GM23338 (cell line): ENCODE data around the gene CDC42BPA. TPM values are rescaled to one million over a fixed set of nuclear protein-coding genes. Genes with fewer than 3 reads are reported as not detected.

Source experiments
- ATAC-seq: fragments of 200-7000 bp; cut with Tn5 transposase; 3 replicates; pipeline ENCODE4 v1.9.1; 2020
- DNase-seq: peaks from one replicate; pipeline ENCODE4 v3.0.0-alpha.2; 2015; ENCODE audit warnings: low spot score
- H2AFZ ChIP-seq: fragments of 200-600 bp; sonication (generic); 2 replicates; pipeline ENCODE4 v1.8.0; 2016; ENCODE audit warnings: antibody characterized with exemption, mild to moderate bottlenecking, moderate library complexity
- H3F3A ChIP-seq: fragments of 200-600 bp; sonication (generic); replicated peaks from 2 replicates; pipeline ENCODE4 v1.8.0; 2017; ENCODE audit warnings: antibody characterized with exemption, mixed run types, low read depth
- H3K27ac ChIP-seq: fragments of 200-600 bp; sonication (generic); 2 replicates; pipeline ENCODE4 v1.6.1; 2016; ENCODE audit warnings: low read depth
- H3K27me3 ChIP-seq: fragments of 200-600 bp; sonication (generic); 2 replicates; pipeline ENCODE4 v1.8.0; 2016; ENCODE audit warnings: mild to moderate bottlenecking, mixed run types, moderate library complexity; ENCODE audit not compliant: insufficient read depth
- H3K36me3 ChIP-seq: fragments of 200-600 bp; sonication (generic); 2 replicates; pipeline ENCODE4 v1.8.0; 2016; ENCODE audit warnings: mild to moderate bottlenecking; ENCODE audit not compliant: insufficient read depth
- H3K4me1 ChIP-seq: fragments of 200-600 bp; sonication (generic); 2 replicates; pipeline ENCODE4 v1.8.0; 2016; ENCODE audit warnings: mild to moderate bottlenecking, moderate library complexity; ENCODE audit not compliant: insufficient read depth
- H3K4me2 ChIP-seq: fragments of 200-600 bp; sonication (generic); 2 replicates; pipeline ENCODE4 v1.7.1; 2017; ENCODE audit warnings: mixed run types
- H3K4me3 ChIP-seq: fragments of 200-600 bp; sonication (generic); 2 replicates; pipeline ENCODE4 v1.6.1; 2016; ENCODE audit warnings: mixed run types
- H3K79me2 ChIP-seq: fragments of 200-600 bp; sonication (generic); replicated peaks from 2 replicates; pipeline ENCODE4 v1.8.0; 2017; ENCODE audit warnings: mild to moderate bottlenecking; ENCODE audit not compliant: insufficient read depth
- H3K9me2 ChIP-seq: fragments of 200-600 bp; sonication (generic); 2 replicates; pipeline ENCODE4 v1.8.0; 2017; ENCODE audit not compliant: insufficient read depth
- H4K20me1 ChIP-seq: fragments of 200-600 bp; sonication (generic); replicated peaks from 2 replicates; pipeline ENCODE4 v1.8.0; 2017; ENCODE audit warnings: mild to moderate bottlenecking; ENCODE audit not compliant: insufficient read depth
- H3K27ac Mint-ChIP-seq: 2 replicates; pipeline ENCODE4 v1.8.0; 2020; ENCODE audit warnings: inconsistent platforms, mild to moderate bottlenecking, moderate library complexity, mixed read lengths
- H3K27me3 Mint-ChIP-seq: 3 replicates; pipeline ENCODE4 v1.8.0; 2022; ENCODE audit warnings: low read depth, mild to moderate bottlenecking, moderate library complexity, mixed read lengths, inconsistent platforms; ENCODE audit not compliant: insufficient read depth, poor library complexity
- H3K36me3 Mint-ChIP-seq: 3 replicates; pipeline ENCODE4 v1.8.0; 2021; ENCODE audit warnings: low read depth, mild to moderate bottlenecking, inconsistent platforms, moderate library complexity, mixed read lengths
- H3K4me1 Mint-ChIP-seq: 3 replicates; pipeline ENCODE4 v1.8.0; 2020; ENCODE audit warnings: mild to moderate bottlenecking, inconsistent platforms, mixed read lengths
- H3K4me3 Mint-ChIP-seq: 3 replicates; pipeline ENCODE4 v1.8.0; 2021; ENCODE audit warnings: moderate library complexity, mild to moderate bottlenecking, inconsistent platforms, mixed read lengths
- H3K9me3 Mint-ChIP-seq: 3 replicates; pipeline ENCODE4 v1.8.0; 2020; ENCODE audit warnings: moderate library complexity, mild to moderate bottlenecking, inconsistent platforms, mixed read lengths
- CREB1 ChIP-seq: fragments of 250-450 bp; sonication (Bioruptor Pico); IDR thresholded peaks from 2 replicates; pipeline ENCODE4 v1.5.0; 2020; ENCODE audit warnings: low read depth, mild to moderate bottlenecking, moderate library complexity
- ETS1 ChIP-seq: IDR thresholded peaks from 2 replicates; pipeline ENCODE4 v1.6.1; 2016; ENCODE audit warnings: antibody characterized with exemption
- EZH2 ChIP-seq: fragments of 200-600 bp; sonication (generic); IDR thresholded peaks from one replicate; pipeline ENCODE4 v1.8.0; 2017; ENCODE audit warnings: antibody characterized with exemption, mild to moderate bottlenecking, low read depth; ENCODE audit not compliant: unreplicated experiment
- EZH2phosphoT487 ChIP-seq: fragments of 200-600 bp; sonication (generic); IDR thresholded peaks from one replicate; pipeline ENCODE4 v1.8.1; 2018; ENCODE audit warnings: antibody characterized with exemption; ENCODE audit not compliant: unreplicated experiment
- JUNB ChIP-seq: IDR thresholded peaks from one replicate; pipeline ENCODE4 v1.6.1; 2016; ENCODE audit warnings: antibody characterized with exemption; ENCODE audit not compliant: unreplicated experiment
- NANOG ChIP-seq: IDR thresholded peaks from 2 replicates; pipeline ENCODE4 v1.6.1; 2016; ENCODE audit warnings: antibody characterized with exemption, borderline replicate concordance
- POLR2AphosphoS5 ChIP-seq: IDR thresholded peaks from 2 replicates; pipeline ENCODE4 v1.6.1; 2016; ENCODE audit warnings: antibody characterized with exemption, low read depth
- REST ChIP-seq: IDR thresholded peaks from one replicate; pipeline ENCODE4 v1.6.1; 2018; ENCODE audit warnings: antibody characterized with exemption; ENCODE audit not compliant: unreplicated experiment
- STAT1 ChIP-seq: IDR thresholded peaks from one replicate; pipeline ENCODE4 v1.6.1; 2016; ENCODE audit warnings: antibody characterized with exemption; ENCODE audit not compliant: unreplicated experiment
- ZNF114 ChIP-seq: fragments of 250-450 bp; sonication (Bioruptor Pico); IDR thresholded peaks from 2 replicates; pipeline ENCODE4 v1.5.0; 2020; ENCODE audit warnings: mild to moderate bottlenecking, moderate library complexity
- ZNF331 ChIP-seq: fragments of 250-450 bp; sonication (Bioruptor Pico); IDR thresholded peaks from 2 replicates; pipeline ENCODE4 v1.5.0; 2020; ENCODE audit warnings: low read depth, mild to moderate bottlenecking, moderate library complexity
- polyA plus RNA-seq: library from polyadenylated mRNA; unstranded; fragments of >200 nt; fragmentation: Nextera tagmentation; extraction: Ambion mirVana; gene quantifications from 2 replicates; pipeline ENCODE4 v1.2.1, GENCODE V29; 2016
- total RNA-seq: library from RNA; depleted of rRNA; stranded (reverse); fragments of >200 nt; shearing (Covaris generic); gene quantifications from 2 replicates; pipeline ENCODE4 v1.2.3, GENCODE V29; 2014
- TF ChIP-seq, protein P1 (sequence below), 2 experiments: fragments of 200-600 bp in 1 of 2; sonication (generic) in 1 of 2; conservative IDR thresholded peaks; 2 replicates each; pipeline versions ENCODE4 v1.5.1 to v1.6.1; 2016 to 2017; ENCODE audit warnings: antibody characterized with exemption in 2 of 2, low read depth in 2 of 2, mild to moderate bottlenecking in 2 of 2, moderate library complexity in 1 of 2
- TF ChIP-seq, protein P2 (sequence below): fragments of 250-450 bp; sonication (Bioruptor Pico); IDR thresholded peaks from 2 replicates; pipeline ENCODE4 v1.5.0; 2020; ENCODE audit warnings: mild to moderate bottlenecking, moderate library complexity

Gene CDC42BPA
- total and polyA plus RNA-seq, 2 experiments from 2014 or later = 17.7 to 40.1 TPM

- Mint-ChIP-seq H3K36me3 (peaks cover 5% of the 10 kb centered on the region; the same call in 1 of the 3 replicates), H3K9me3 (peaks cover 11% of the 10 kb centered on the region), H3K27ac (no peak overlapping the region), H3K4me3 (no peak overlapping the region), H3K27me3 (peaks cover 1% of the 10 kb centered on the region), H3K4me1 (no peaks in the 10 kb centered on the region)
- Histone ChIP-seq H3K9me2 (no peaks in the 10 kb centered on the region), H3K27me3 (no peaks in the 10 kb centered on the region), H3K4me1 (no peaks in the 10 kb centered on the region), H3K27ac (no peak overlapping the region), H2AFZ (no peak overlapping the region), H3F3A (no peaks in the 10 kb centered on the region), H3K4me3 (no peak overlapping the region), H3K79me2 (no peaks in the 10 kb centered on the region), H3K36me3 (no peaks in the 10 kb centered on the region), H4K20me1 (no peaks in the 10 kb centered on the region), H3K4me2 (no peak overlapping the region)
- DNase-seq (no peak), ATAC-seq (no peak)
- TF ChIP-seq JUNB (no peak), ZNF331 (CRISPR knock-in tag) (no peak), ZNF114 (CRISPR knock-in tag) (no peak), EZH2phosphoT487 (no peak), REST (no peak), STAT1 (no peak), CREB1 (CRISPR knock-in tag) (no peak), EZH2 (no peak), POLR2AphosphoS5 (no peak), NANOG (no peak), ETS1 (no peak)
- TF ChIP-seq, protein P1, sequence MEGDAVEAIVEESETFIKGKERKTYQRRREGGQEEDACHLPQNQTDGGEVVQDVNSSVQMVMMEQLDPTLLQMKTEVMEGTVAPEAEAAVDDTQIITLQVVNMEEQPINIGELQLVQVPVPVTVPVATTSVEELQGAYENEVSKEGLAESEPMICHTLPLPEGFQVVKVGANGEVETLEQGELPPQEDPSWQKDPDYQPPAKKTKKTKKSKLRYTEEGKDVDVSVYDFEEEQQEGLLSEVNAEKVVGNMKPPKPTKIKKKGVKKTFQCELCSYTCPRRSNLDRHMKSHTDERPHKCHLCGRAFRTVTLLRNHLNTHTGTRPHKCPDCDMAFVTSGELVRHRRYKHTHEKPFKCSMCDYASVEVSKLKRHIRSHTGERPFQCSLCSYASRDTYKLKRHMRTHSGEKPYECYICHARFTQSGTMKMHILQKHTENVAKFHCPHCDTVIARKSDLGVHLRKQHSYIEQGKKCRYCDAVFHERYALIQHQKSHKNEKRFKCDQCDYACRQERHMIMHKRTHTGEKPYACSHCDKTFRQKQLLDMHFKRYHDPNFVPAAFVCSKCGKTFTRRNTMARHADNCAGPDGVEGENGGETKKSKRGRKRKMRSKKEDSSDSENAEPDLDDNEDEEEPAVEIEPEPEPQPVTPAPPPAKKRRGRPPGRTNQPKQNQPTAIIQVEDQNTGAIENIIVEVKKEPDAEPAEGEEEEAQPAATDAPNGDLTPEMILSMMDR (conservative IDR thresholded peaks at IDR 0.05; ENCODE audit: low read depth in 2 of 2) = no peak
- TF ChIP-seq, protein P2, sequence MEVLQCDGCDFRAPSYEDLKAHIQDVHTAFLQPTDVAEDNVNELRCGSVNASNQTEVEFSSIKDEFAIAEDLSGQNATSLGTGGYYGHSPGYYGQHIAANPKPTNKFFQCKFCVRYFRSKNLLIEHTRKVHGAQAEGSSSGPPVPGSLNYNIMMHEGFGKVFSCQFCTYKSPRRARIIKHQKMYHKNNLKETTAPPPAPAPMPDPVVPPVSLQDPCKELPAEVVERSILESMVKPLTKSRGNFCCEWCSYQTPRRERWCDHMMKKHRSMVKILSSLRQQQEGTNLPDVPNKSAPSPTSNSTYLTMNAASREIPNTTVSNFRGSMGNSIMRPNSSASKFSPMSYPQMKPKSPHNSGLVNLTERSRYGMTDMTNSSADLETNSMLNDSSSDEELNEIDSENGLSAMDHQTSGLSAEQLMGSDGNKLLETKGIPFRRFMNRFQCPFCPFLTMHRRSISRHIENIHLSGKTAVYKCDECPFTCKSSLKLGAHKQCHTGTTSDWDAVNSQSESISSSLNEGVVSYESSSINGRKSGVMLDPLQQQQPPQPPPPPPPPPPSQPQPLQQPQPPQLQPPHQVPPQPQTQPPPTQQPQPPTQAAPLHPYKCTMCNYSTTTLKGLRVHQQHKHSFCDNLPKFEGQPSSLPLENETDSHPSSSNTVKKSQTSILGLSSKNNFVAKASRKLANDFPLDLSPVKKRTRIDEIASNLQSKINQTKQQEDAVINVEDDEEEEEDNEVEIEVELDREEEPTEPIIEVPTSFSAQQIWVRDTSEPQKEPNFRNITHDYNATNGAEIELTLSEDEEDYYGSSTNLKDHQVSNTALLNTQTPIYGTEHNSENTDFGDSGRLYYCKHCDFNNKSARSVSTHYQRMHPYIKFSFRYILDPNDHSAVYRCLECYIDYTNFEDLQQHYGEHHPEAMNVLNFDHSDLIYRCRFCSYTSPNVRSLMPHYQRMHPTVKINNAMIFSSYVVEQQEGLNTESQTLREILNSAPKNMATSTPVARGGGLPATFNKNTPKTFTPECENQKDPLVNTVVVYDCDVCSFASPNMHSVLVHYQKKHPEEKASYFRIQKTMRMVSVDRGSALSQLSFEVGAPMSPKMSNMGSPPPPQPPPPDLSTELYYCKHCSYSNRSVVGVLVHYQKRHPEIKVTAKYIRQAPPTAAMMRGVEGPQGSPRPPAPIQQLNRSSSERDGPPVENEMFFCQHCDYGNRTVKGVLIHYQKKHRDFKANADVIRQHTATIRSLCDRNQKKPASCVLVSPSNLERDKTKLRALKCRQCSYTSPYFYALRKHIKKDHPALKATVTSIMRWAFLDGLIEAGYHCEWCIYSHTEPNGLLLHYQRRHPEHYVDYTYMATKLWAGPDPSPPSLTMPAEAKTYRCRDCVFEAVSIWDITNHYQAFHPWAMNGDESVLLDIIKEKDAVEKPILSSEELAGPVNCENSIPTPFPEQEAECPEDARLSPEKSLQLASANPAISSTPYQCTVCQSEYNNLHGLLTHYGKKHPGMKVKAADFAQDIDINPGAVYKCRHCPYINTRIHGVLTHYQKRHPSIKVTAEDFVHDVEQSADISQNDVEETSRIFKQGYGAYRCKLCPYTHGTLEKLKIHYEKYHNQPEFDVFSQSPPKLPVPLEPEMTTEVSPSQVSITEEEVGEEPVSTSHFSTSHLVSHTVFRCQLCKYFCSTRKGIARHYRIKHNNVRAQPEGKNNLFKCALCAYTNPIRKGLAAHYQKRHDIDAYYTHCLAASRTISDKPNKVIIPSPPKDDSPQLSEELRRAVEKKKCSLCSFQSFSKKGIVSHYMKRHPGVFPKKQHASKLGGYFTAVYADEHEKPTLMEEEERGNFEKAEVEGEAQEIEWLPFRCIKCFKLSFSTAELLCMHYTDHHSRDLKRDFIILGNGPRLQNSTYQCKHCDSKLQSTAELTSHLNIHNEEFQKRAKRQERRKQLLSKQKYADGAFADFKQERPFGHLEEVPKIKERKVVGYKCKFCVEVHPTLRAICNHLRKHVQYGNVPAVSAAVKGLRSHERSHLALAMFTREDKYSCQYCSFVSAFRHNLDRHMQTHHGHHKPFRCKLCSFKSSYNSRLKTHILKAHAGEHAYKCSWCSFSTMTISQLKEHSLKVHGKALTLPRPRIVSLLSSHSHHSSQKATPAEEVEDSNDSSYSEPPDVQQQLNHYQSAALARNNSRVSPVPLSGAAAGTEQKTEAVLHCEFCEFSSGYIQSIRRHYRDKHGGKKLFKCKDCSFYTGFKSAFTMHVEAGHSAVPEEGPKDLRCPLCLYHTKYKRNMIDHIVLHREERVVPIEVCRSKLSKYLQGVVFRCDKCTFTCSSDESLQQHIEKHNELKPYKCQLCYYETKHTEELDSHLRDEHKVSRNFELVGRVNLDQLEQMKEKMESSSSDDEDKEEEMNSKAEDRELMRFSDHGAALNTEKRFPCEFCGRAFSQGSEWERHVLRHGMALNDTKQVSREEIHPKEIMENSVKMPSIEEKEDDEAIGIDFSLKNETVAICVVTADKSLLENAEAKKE = no peak
Observed at GRCh38 chr1:227343206-227343605, 24.9 kb upstream of the CDC42BPA start.
